GM19043 (cell line): ENCODE measurements around the gene EID2B.
A peak's percentile ranks its signal among the peaks of the same experiment; 100 is the strongest.

Experiments
- ATAC-seq: cut with Tn5 transposase; IDR thresholded peaks from one replicate; pipeline ENCODE4 v1.9.1; 2021; ENCODE audit warnings: low read depth; ENCODE audit not compliant: unreplicated experiment

EID2B gene, protein sequence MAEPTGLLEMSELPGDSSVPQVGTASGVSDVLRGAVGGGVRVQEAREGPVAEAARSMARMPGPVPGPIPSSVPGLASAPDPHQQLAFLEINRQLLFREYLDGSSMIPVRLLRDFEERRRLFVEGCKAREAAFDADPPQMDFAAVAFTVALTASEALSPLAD

DNA sequence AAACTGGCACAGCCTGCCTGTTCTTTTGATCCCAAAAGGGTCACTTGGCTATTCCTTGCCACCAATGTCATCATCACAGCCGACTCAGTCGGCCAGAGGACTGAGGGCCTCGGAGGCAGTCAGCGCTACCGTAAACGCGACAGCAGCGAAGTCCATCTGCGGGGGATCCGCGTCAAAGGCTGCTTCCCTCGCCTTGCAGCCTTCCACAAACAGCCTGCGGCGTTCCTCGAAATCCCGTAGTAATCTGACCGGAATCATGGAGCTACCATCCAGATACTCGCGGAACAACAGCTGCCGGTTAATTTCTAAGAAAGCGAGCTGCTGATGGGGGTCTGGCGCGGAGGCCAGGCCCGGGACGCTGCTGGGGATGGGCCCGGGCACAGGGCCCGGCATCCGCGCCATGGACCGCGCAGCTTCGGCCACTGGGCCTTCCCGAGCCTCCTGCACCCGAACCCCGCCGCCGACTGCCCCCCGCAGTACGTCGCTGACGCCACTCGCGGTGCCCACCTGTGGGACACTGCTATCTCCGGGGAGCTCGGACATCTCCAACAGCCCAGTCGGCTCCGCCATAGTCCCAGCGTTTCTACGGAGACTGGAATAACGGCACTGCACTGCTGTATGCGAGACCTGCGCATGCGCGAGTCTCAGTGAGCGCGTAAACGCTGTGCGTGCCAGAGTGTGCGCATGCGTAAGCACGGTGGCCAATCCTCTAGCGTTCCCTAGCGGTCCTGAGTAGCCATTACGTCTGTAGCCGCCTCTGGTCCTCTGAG lies at the start of gene EID2B:
Gene EID2B (minus strand): TSS at position 620 of the 770 bp plus-strand sequence. CDS start 50 bp downstream, at position 570.
- peak; percentile 79 for ATAC-seq

DNA sequence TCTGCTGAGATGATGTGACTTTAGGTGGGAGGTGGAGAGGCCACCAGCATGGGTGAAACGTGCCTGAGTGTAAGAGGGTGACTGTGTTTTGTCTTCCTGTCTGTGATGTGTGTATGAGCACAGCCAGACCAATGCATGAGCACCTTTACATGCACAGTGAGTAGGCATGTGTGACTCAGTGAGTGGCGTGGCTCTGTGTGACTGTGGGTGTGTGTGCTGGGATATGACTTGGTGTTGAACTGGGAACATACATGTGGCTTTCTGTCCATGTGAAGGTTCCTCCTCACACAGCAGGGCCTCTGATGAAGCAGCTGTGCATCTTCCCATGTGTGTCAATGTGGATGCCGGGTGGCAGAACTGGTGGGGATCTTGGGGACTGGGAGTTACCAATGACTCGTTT lies 49.8 kb upstream of the EID2B start:
- ATAC-seq = no peak

DNA sequence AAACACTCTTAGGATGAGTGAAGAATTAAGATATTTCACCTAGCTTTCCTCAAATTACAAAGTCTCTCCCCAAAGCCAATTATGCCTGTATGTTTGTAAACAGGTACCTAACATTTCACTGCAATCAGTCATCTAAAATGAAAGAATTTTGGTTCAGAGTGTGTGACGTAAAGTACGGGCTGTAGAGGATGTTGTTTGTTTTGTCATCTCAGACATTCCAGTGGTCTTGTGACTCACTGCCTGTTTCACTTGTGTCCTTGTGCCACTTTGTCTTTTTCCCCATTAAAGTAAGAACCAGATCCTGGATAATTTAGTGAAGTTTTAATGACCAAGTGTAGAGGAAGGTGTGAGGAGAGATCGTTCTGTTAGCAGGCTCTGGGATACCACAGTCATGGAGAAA lies 36.0 kb upstream of the EID2B start:
- ATAC-seq = no peak

DNA sequence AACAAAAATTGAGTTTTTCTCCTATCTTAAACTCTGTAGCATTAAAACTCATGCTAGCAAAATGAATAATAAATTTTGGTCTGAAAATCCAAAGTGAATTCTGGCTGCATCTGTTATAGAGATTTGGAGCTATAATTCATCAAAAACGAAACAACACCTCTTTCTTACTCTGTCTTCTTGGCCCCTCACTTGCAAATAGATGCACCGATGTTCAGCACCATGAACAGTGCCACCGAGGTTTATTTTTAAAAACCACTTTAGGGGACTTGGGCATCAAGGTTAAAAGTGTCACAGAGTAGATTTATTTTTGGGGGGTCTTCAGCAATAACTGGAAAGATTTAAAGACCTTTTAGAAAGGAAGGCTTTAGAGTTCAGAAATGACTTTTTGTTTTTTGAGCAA lies 33.4 kb upstream of the EID2B start:
- no peak for ATAC-seq

DNA sequence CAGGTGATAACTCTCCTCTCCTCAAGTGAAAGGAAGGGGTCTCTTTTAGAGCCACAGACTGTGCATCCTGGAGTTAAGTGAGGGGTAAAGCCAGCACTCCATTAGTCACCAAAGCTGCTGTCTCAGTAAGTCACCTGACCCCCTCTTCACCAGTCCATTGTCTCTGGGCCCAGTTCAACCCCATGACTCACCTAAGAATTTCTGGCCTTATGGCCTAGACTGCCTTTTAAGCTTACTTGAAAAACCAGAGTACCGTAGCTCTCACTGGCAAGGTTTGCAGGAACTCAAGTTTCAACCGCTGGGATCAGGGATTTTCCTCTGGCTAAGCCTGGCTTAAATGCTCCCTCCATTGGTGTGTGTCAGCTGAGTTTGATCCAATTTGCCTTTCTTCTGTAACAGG lies 30.8 kb upstream of the EID2B start:
- no peak for ATAC-seq

DNA sequence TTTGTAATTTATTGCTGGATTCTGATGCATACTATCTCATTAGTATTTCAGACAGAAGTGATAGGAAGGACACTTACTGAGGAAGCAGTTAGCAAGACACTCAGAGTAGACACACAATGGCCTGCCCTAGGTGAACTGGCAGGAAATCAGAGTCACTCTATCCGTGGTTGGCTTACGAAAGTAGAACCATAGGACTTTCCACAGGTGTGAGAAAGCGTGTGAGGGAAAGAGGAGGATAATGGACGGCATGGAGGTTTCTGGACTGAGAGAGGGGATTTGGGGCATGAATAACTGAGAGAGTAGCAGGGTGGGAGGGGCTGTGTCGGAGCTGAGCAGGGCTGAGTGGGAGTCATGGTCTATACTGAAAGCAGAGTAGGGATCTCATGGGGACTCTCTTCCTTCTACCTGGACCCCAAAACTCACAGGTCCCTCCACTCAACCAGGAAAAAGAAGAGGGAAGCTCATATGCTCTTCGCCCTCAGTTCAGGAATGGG lies 26.0 kb upstream of the EID2B start:
- ATAC-seq = no peak

DNA sequence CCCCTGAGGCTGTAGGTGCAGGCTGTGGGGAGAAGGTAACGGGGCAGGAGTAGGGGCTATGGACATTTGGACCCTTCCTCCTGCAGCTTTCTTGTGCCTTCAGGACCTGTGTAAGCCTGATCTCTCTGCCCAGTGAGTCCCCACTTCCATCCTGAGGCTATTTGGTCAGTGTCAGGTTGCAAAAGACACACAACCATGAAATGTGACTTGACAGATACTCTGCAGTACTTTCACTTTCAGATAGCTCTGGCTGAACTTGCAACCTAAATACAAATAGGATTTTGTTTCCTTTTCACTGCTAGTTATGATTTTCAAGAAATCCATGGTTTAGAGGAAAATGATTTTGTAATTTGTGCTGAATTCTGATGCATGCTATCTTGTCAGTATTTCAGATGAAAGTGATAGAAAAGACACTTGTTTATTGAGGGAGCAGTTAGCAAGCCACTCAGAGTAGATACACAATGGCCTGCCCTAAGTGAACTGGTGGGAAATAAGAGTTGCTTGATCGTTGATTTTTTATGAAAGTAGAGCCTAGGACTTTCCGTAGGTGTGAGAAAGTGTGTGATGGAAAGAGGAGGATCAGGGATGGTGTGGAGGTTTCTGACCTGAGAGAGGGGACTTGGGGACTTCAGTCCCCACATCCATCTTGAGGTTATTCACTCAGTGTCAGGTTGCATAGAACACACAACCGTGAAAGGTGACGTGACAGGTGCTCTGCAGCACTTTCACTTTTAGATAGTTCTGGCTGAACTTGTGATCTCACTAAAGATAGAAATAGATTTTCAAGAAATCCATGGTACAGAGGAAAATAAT lies 25.4 kb upstream of the EID2B start:
- no peak for ATAC-seq

DNA sequence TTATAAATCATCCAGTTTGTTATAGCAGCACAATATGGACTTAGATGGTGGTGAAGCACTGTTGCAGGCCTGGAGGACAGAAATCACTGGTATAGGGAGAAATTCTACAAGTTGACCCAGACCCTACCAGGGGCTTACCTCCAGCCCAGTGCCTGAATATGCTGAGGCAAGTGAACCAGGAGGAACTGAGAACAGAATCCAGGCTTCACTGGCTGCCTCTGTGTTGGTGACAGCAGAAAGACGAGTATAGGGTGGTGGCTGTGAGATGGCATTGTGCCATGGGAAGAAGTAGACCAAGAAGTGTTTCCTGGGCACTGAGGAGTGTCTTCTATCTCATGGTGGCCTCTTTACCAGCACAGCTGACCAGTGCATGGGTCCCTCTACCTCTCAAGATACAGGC lies 23.2 kb upstream of the EID2B start:
- ATAC-seq = no peak

DNA sequence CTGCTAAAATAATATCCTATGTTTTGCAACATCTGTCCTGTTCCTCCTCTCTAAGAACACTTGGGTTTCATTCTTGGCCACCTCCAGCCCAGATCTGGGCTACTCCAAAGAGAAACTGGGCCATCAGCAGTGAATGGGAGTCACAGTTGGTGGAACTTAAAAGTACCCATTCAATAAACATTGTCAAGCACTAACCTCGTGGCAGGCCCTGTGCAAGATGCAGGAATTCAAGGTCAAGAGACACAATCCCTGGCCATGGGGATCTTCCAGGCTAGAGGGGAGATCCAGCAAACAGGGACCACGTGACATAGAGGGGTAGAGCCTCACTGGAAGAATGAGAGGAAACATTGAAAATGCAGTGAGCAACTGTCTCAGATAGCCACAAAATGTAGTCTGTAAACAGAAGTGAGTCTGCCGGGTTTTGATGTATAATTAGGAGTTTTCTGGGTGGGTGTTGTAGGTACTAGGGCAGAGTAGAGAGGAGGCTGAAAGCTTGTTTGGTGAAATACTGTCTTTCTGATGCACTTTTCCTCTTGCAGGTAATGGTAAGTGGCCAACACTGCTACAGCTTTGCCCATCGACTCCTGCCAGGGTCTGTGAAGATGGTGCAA lies 22.2 kb upstream of the EID2B start:
- ATAC-seq = no peak

DNA sequence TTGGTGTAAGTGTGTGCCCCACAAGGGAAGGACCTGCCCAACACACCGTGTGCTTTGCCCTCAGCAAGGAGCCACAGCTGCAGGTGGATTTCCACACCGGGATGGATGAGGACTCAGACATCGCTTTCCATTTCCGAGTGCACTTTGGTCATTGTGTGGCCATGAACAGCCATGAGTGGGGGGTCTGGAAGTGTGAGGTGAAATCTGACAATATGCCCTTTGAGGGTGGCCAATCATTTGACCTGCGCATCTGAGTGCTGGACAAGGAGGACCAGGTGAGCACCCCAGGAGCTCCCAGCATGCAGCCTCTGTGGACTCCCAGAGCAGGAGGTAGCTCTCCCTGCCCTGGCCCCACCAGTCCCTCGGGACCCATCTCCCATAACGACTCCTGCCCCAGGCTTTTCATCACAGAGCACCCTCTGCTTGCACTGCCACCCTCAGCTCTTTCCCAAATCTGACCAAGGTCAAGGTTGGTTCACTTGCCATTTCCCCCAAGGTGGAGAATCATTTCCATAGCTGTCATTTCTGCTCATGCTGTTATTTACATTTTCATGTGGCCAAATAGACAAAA lies 20.5 kb upstream of the EID2B start:
- no peak for ATAC-seq

DNA sequence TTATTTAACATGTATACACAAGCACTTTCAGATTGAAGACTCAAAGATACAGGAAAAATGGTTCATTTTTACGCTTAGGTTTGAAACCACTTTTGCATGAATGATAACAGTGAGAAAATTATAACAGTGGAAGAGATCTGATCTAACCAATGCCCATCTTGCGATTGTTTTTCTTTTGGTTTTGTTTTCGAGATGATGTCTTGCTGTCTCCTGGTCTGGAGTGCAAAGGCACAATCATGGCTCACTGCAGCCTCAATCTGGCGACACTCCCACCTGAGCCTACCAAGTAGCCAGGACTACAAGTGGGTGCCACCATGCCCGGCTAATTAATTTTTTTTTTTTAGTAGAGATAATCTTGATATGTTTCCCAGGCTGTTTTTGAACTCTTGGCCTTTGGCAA lies 17.5 kb upstream of the EID2B start:
- ATAC-seq = no peak

DNA sequence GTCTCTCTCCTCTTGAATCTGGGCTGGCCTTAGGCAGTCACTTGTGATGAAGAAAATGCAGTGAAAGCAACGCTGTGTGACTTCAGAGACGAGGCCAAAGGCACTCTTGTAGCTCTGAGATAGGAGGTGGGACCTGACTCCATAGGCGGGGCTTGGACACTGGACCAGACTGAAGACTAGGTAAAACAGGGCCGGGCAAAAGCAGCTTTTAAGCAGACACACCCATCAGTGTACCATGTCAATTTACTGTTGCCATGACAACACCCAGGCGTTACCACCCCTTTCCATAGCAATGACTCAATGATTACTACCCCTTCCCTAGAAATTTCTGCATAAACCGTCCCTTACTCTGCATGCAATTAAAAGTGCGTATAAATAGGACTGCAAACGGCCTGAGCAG lies 13.9 kb upstream of the EID2B start:
- ATAC-seq = no peak

DNA sequence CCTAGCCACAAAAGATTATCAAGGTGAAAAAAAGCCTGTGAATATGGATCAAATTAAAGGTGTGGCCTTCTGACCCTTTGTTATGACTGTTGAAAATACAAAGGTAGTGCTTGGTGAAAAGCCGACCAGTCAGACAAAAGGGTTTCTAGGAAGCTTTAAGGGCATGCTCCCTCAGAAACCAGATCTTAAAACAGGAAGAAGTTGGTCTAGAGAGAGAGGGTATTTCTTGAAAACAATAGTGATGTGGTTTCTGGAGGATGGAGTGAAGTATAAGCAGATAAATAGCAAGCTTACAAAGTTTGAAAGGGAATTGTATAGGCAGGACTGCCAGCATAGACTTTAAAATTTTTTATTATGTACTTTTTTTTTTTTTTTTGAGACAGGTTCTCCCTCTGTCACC lies 12.3 kb upstream of the EID2B start:
- ATAC-seq = no peak

DNA sequence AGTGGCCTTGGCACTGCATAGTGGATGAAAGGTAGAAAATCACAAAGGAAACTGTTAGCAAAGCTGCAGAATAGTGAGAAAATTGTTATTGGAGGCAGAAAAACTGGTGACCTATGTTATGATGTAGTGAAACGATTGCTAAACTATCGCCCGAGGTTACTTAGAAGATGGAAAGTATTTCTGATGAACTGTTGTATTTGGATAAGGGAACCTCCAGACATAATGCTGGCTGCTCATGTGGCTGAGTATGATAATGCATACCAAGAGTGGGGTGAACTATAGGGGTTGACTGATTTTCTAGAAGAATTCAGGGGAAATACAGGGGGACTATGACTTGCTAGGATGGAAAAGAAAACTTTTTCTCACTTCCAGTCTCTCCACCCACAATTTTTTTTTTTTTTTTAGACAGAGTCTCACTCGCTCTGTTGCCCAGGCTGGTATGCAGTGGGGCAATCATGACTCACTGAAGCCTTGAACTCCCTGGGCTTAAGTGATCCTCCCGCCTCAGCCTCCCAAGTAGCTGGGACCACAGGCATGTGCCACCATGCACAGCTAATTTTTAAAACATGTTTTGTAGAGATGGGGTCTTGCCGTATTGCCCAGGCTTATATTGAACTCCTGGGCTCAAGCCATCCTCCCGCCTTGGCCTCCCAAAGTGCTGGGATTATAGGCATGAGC lies 11.7 kb upstream of the EID2B start:
- no peak for ATAC-seq

DNA sequence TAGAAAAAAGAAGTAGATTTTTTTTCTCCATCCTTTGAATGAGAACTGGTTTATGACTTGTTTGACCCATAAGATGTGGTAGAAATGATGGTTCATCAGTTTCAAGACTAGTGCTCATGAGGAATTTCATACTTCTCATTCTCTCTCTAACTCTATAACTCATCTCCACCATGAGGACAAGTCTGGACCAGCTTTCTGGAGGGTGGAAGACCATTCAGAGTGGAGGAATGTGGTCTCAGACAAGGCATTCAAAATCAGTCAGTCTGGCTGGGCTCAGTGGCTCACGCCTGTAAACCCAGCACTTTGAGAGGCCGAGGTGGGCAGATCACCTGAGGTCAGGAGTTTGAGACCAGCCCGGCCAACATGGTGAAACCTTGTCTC lies 10.8 kb upstream of the EID2B start:
- ATAC-seq = no peak

DNA sequence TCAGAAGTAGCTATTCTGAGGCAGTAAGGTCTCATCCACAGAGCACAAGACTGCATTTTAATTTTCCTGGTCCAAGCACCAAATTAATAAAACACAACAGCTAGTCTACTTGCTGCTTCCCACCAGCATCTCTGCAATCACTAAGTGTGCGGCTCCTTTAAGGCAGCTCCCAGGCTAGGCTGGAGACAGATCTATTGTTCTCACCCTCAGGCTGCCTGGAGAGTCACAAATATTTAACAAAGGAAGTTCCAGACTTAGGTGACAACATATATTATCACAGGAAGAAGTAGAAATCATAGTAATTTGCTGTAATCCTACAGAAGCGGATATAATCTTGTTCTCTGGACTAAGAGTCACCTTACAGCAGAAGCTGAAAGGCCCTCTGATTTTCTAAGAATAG lies 9.6 kb upstream of the EID2B start:
- no peak for ATAC-seq

DNA sequence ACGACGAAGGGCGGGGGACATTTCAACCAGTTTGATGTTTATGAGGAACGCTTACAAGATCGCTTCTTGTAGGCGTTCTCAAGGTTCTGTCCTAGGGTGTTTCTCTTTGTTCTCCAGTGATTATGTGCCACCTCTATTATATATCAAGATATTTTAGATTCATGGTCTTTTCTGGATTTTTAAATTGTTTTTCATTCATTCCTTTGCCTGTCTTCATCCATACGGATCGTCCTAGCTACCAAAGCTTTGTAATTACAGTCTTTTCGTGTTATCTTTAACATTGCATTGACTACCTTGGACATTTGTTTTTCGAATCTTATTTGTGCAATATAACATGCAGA lies 7.7 kb upstream of the EID2B start:
- no peak for ATAC-seq

DNA sequence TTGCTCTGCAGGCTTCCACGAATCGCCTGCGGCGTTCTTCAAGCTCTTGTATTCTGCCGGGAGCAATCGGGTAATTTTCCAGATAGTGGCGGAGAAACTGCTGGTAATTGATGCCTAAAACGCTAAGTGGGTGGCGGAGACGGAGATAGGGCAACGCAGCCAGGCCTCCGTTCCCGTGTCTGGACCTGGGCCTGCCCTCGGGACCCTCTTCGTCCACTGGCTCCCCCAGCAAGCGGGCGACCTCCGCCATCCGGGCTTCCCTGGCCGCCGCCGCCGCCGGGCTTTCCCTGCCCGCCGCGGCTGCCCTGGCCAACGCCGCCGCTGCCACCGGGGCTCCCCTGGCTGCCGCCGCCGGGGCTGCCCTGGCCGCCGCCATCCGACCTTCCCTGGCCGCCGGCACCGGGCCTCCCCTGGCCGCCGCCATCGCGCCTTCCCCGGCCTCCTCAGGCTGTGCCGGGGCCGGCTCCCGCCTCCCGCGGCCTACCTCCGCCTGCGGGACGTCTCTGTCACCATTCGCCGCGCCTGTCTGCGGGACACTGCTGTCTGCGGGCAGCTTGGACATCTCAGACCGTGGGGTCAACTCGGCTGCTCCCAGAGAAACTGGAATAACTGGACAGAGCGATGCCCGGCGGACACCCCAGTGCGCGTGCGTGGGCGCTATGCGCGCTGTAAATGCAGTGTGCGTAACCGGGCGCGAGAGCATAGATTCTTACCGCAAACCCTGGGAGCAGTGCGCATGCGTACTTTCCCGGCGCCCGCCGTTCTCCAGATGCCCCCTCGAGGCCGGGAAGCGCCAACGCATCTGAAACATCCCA lies 7.1 kb upstream of the EID2B start, which contains the start of gene EID2:
Gene EID2 (minus strand): TSS at position 644 of the 815 bp plus-strand sequence. CDS start 82 bp downstream, at position 562.
- peak; percentile 83 for ATAC-seq

DNA sequence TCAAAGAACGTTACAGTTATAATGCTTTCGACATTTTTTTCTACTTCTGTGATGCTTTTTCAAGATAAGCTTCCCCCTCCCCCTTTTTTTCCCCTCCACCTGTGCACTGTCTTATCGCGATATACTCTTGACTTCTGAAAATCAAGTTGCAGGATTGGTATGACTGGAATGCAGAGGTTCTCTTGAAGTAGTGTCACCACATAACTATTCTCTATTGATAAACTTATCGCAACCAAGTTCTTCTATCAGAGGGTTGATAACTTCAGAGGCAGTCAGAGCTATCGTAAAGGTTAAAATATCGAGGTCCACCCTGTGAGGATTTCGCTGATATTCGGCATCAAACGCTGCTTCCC lies 6.5 kb upstream of the EID2B start:
- ATAC-seq = no peak
